Transverse colon (tissue), 4 donors: Measurements from ENCODE around the gene GAS2. TPM values are rescaled to one million over a fixed set of nuclear protein-coding genes. Genes with fewer than 3 reads are reported as not detected.

Experiments used
- DNase-seq: peaks from one replicate; pipeline ENCODE4 v3.0.0-alpha.2; 2019
- H3K27ac ChIP-seq, 4 donors: fragments of 200-600 bp; sonication (generic); 2 replicates each; pipeline ENCODE4 v1.5.1; 2016 to 2018; ENCODE audit warnings: inconsistent platforms in 4 of 4
- H3K27me3 ChIP-seq: fragments of 200-600 bp; sonication (generic); 2 replicates; pipeline ENCODE4 v1.5.1; 2017; ENCODE audit warnings: inconsistent platforms
- H3K36me3 ChIP-seq, 4 donors: fragments of 200-600 bp; sonication (generic); 2 replicates each; pipeline ENCODE4 v1.5.1; 2017 to 2019; ENCODE audit warnings: inconsistent platforms in 4 of 4
- H3K4me1 ChIP-seq, 4 donors: fragments of 200-600 bp; sonication (generic); 2 replicates each; pipeline ENCODE4 v1.5.1; 2017 to 2020; ENCODE audit warnings: inconsistent platforms in 4 of 4
- H3K4me3 ChIP-seq, 4 donors: fragments of 200-600 bp; sonication (generic); 1 replicate in 1 of 4; 2 replicates in 3 of 4; pipeline versions ENCODE4 v1.5.1 to v1.6.1; 2017 to 2019; ENCODE audit warnings: inconsistent platforms in 4 of 4
- H3K9me3 ChIP-seq, 2 donors: fragments of 200-600 bp; sonication (generic); 2 replicates each; pipeline ENCODE4 v1.5.1; 2017 to 2019; ENCODE audit warnings: inconsistent platforms in 2 of 2
- EP300 ChIP-seq: sonication (generic); formaldehyde crosslinking; IDR thresholded peaks from one replicate; pipeline ENCODE4 v1.6.1; 2017; ENCODE audit warnings: antibody characterized with exemption, low read depth
- POLR2A ChIP-seq: fragments of 450-650 bp; IDR thresholded peaks from one replicate; pipeline ENCODE4 v1.6.1; 2016; ENCODE audit warnings: antibody characterized with exemption, mild to moderate bottlenecking, moderate library complexity
- POLR2AphosphoS5 ChIP-seq, 3 donors: sonication (generic); formaldehyde crosslinking; IDR thresholded peaks; one replicate each; pipeline ENCODE4 v1.6.1; 2016; ENCODE audit warnings: antibody characterized with exemption in 3 of 3
- WGBS, 2 donors: methylation state at CpG; one replicate each; pipeline ENCODE4 v1.1.5; 2018; ENCODE audit warnings: low coverage in 1 of 2; 5-methylcytosine and 5-hydroxymethylcytosine counted together
- in situ Hi-C, 4 donors: fragments of 200-750 bp; cut with MboI; loops; one replicate each; pipeline versions ENCODE4 v1.15.0 to v1.15.1; 2017; ENCODE audit warnings: low sequenced_read_pairs in 3 of 4, low pct_ligation_motif_present in 1 of 4, low pct_unique_long_range_greater_than_20kb in 1 of 4
- intact Hi-C: fragments of 100-400 bp; cut with DNase I; formaldehyde crosslinking; loops from one replicate; pipeline ENCODE4 v1.15.1; 2023; ENCODE audit warnings: low total_unique reads
- small RNA-seq, 4 donors: library from RNA; depleted of rRNA; stranded (forward); fragments of <200 nt; gene quantifications; one replicate each; pipeline ENCODE3, GENCODE V24; 2016
- total RNA-seq, 4 donors: library from RNA; depleted of rRNA; stranded (reverse); fragments of >200 nt; gene quantifications; one replicate each; pipeline ENCODE4 v1.1.0, GENCODE V29; 2016
- TF ChIP-seq, protein P1 (sequence below), 5 experiments: fragments of 200-600 bp in 3 of 5; fragments of 450-650 bp in 2 of 5; sonication (generic) in 3 of 5; IDR thresholded peaks; 1 replicate in 2 of 5; 2 replicates in 3 of 5; pipeline ENCODE4 v1.5.1; 2016 to 2017; ENCODE audit warnings: antibody characterized with exemption in 5 of 5, inconsistent platforms in 3 of 5, mild to moderate bottlenecking in 2 of 5, moderate library complexity in 1 of 5

Gene GAS2
- total RNA-seq, 4 donors from 2014 or later, result 2.2 to 8.3 (median 4.2) TPM; not detected in 1

DNA sequence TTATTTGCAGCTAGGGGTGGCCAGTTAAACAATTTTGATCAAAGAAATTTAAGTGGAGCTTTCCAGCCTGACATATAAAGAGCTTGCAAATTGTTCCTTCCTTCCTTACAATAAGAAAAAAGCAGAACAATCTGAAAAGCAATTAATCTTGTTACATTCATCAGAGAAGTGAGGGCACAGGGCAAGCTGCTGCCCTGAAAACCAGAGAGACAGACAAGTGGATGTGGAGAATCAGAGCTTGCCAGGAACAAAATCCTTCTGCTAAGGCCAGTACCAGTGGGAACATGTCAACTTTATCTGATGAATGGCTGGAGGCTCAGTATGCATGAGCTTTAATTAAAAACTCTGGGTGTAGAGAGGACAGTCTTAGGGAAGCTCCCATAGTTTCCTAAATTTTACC is 185.1 kb downstream of the GAS2 start:
- H3K4me1 ChIP-seq, result no peaks in the 10 kb centered on the region
- H3K36me3 ChIP-seq, result no peaks in the 10 kb centered on the region
- H3K9me3 ChIP-seq, result no peaks in the 10 kb centered on the region
- H3K27ac ChIP-seq, result no peak overlapping the region
- H3K4me3 ChIP-seq, result no peak overlapping the region
- DNase-seq, result no peak
- H3K27me3 ChIP-seq, result no peaks in the 10 kb centered on the region
- TF ChIP-seq EP300 (no peak), POLR2A (no peak), POLR2AphosphoS5 (IDR thresholded peaks at IDR 0.05) (no peak)
- TF ChIP-seq, protein P1, sequence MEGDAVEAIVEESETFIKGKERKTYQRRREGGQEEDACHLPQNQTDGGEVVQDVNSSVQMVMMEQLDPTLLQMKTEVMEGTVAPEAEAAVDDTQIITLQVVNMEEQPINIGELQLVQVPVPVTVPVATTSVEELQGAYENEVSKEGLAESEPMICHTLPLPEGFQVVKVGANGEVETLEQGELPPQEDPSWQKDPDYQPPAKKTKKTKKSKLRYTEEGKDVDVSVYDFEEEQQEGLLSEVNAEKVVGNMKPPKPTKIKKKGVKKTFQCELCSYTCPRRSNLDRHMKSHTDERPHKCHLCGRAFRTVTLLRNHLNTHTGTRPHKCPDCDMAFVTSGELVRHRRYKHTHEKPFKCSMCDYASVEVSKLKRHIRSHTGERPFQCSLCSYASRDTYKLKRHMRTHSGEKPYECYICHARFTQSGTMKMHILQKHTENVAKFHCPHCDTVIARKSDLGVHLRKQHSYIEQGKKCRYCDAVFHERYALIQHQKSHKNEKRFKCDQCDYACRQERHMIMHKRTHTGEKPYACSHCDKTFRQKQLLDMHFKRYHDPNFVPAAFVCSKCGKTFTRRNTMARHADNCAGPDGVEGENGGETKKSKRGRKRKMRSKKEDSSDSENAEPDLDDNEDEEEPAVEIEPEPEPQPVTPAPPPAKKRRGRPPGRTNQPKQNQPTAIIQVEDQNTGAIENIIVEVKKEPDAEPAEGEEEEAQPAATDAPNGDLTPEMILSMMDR (IDR thresholded peaks at IDR 0.05), result no peak
- in situ Hi-C loops (no loop called here), intact Hi-C loops (no loop called here)

DNA sequence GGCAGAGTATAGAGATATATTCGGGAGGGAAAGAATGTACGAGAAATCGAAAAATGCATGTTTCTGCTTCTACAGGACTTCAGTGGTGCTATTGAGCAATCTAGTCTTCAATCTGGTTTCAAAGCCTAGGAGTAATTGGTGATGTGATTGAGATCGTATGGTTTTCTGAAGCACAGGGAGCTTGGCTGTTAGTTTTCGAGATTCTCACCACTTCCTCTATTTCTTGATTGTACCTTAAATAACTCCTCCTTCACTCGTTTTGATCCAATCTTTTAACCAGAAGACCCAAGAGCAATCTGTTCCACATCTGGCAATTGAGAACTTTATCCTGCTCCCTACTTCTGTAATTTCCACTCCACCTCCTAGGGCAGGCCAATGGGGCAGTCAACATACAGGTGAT is 193.3 kb downstream of the GAS2 start:
- WGBS, 2 donors, result 78 to 96% methylated on average over 5 to 6 of the region's 6 CpGs
- no peaks in the 10 kb centered on the region for H3K27me3 ChIP-seq
- DNase-seq, result no peak
- no peaks in the 10 kb centered on the region for H3K4me1 ChIP-seq
- intact Hi-C loops, result loop anchor here (5.0 kb wide), 1 partner anchor 33 kb away; no protein-coding TSS in a partner anchor
- in situ Hi-C loops, result no loop called here
- H3K36me3 ChIP-seq, result no peaks in the 10 kb centered on the region
- TF ChIP-seq, protein P1 (IDR thresholded peaks at IDR 0.05), result no peak
- no peak for TF ChIP-seq POLR2AphosphoS5 (IDR thresholded peaks at IDR 0.05)
- H3K27ac ChIP-seq, result no peak overlapping the region
- no peaks in the 10 kb centered on the region for H3K9me3 ChIP-seq
- H3K4me3 ChIP-seq, result no peak overlapping the region

DNA sequence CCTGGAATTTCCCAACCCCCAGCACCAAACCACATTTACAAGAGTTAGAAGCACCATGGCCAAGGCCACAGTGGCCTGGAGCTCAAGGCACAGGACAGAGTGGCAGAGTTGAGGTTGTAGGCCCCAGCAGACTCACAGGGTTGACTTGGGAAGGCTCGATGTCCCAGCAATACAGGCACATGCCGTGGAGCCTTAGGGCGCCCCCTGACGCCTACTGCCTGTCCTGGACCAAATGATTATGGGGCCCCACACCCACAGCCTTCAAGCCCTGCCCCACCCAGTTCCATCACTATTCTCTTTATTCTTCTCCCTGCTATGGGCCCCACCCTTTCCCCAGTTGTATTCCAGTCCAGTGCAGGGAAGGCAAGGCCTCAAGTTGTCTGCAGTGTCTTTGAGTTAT is 193.8 kb downstream of the GAS2 start, which contains the start of gene CCDC179:
CCDC179 (minus strand) TSS at position 234 of the 400 bp plus-strand sequence; CDS start at position 181, 53 bp downstream.
- TF ChIP-seq POLR2A (no peak), EP300 (no peak), POLR2AphosphoS5 (IDR thresholded peaks at IDR 0.05) (no peak)
- TF ChIP-seq, protein P1 (IDR thresholded peaks at IDR 0.05), result no peak
- no peaks in the 10 kb centered on the region for H3K27me3 ChIP-seq
- H3K9me3 ChIP-seq, result no peaks in the 10 kb centered on the region
- no peak for DNase-seq
- H3K4me1 ChIP-seq, result no peaks in the 10 kb centered on the region
- intact Hi-C loops (no loop called here), in situ Hi-C loops (no loop called here)
- WGBS, 2 donors, result 94% methylated on average over 4 of the region's 4 CpGs; no CpG with 5 or more reads in 1 of the 2 donors
- no peaks in the 10 kb centered on the region for H3K36me3 ChIP-seq
- no peak within 1 kb of the TSS for H3K4me3 ChIP-seq
- H3K27ac ChIP-seq, result no peak within 1 kb of the TSS

Small RNAs within 50 kb of the gene (small RNA-seq; reads per million reads assigned to genes)
- gene RNA5SP338, result 0 to 0.14 (median 0) reads per million in 4 donors

Other genes with a start within 250 kb of the GAS2 start
- gene FANCF, start 40.8 kb upstream of the GAS2 start, total RNA-seq, result 10 to 100 TPM in 1 of 4 donors, 1 to 10 TPM in 3; 2.2 to 10.9 (median 7.0) TPM
- 10 to 100 TPM in 2 of 4 donors, 1 to 10 TPM in 1, under 1 TPM in 1; 1.00 to 14.0 (median 9.9) TPM for gene SVIP, start 163.2 kb downstream of the GAS2 start, total RNA-seq
- not detected for gene CCDC179, start 193.9 kb downstream of the GAS2 start, total RNA-seq